ENCODE results near the gene GGCT. TPM values are rescaled to one million over a fixed set of nuclear protein-coding genes. Genes with fewer than 3 reads are reported as not detected.

The GGCT gene
- total RNA-seq, 1 experiment from 2014 or later = 124 TPM

DNA sequence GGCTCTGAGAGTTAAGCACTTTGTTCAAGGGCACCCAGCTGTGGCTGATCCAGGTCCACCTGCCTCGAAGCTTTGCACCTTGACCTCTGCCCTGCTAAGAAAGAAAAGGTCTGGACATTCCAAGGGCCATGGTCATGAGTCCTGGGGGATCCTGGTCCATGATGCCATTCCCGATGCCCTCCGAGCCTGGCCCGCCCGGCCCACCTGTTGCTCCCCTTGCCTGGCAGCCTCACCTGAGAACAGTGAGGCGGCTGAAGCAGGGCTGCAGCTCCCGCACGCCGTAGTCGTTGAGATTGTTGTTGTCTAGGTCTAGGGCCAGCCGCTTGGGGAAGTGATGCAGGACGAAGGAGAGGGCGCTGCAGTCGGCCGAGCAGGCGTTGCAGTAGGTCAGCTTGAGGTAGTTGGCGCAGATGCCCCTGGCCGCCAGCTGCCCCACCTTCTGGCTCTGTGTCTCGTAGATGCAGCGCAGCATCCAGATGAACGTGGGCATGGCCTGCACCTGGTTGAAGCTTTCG is 53.6 kb downstream of the GGCT start:
- no peak for DNase-seq
- Histone ChIP-seq H3K9me3 (replicated peaks) (no peaks in the 10 kb centered on the region), H3K27ac (no peak overlapping the region), H3K36me3 (peaks cover 8% of the 10 kb centered on the region), H3K4me3 (no peak overlapping the region), H3K27me3 (no peaks in the 10 kb centered on the region), H3K4me1 (no peaks in the 10 kb centered on the region)

DNA sequence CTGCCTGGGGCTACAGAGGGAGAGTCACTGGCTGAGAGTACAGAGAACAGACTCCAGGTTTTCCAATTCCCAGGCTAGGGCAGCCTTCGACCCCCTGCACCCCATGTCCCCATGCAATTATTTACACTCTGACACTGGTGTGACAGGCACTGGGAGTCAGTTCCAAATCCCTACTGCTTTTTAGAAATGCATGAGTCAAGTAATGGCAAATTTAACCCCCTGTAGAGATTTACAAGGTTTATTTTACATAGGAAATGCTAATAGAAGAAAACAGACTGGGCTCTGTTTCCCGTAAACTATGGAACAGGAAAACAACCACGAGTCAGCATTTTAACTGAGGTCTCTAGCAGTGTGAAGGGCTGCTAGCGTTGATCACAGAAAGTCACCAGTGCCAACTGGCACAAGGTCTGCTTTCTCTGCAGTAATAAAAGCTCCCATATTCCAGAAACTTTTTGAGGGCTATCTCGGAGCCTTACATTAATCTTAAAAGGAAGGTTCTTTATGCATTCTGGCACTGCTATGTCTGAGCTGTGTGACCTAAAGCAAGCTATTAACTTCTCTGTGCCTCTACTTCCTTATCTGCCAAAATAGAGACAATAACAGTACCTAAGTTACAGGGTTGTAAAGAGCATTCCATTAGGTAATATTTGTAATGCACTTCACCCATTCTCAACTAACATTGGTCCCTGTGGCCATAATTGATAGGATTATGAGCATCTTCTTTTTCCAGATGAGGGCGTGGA is 54.2 kb downstream of the GGCT start:
- Histone ChIP-seq H3K4me1 (no peaks in the 10 kb centered on the region), H3K4me3 (no peak overlapping the region), H3K27ac (no peak overlapping the region), H3K36me3 (peaks cover 2% of the 10 kb centered on the region), H3K27me3 (no peaks in the 10 kb centered on the region), H3K9me3 (replicated peaks) (no peaks in the 10 kb centered on the region)
- no peak for DNase-seq

DNA sequence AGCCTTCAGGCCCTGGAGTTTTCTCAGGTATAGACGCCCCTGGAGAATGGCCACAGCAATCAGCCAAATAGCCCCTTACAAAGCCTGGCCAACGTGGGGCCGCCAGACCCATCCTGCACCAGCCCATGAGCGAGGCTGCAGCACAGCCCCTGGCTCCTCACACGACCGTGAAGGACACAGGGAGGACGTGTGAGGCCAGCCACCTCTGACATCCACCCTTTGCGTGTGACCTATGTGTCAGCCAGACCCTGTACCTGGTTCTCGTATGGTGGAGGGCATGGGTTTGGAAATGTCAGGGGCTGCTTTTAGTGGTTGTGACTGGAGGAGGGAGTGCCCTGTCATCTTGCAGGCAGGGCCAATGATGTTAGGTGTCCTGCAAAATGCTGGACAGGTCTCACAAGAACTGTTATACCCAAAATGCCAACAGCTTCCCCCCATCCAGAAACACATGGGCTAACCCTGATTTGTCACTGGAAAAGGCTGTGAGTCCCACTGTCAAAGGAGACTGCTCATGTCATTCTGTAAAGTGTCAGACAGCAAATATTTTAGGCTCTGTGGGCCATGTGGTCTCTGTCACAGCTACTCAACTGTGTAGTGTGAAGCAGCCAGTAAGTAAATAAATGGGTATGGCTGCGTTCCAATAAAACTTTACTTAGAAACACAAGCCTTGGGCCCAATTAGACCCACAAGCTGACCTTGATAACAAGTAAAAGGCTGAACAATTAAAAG is 56.0 kb downstream of the GGCT start:
- Histone ChIP-seq H3K27ac (no peak overlapping the region), H3K9me3 (replicated peaks) (no peaks in the 10 kb centered on the region), H3K27me3 (no peaks in the 10 kb centered on the region), H3K36me3 (peaks cover 5% of the 10 kb centered on the region), H3K4me3 (no peak overlapping the region), H3K4me1 (no peaks in the 10 kb centered on the region)
- no peak for DNase-seq

DNA sequence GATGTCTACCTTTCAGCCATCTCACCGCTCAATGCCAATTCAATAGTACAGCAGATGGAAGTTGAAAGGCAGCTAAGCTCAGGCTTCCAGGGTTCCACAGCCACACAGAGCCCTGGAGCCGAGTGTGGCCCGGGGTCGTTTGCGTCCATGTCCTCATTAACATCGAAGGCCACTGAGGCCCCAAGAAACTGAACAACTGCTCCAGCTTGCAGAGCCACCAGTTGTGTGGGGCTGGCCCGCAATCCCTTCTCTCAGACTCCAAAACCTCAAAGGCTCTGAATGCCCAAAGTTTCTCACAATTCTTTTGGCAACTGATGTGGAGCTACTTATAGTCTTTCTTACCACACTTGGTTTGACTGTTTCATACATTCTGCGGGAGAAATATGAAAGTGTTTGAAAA is 57.2 kb downstream of the GGCT start:
- H3K27ac ChIP-seq = no peak overlapping the region
- no peaks in the 10 kb centered on the region for H3K9me3 ChIP-seq (replicated peaks)
- H3K27me3 ChIP-seq = no peaks in the 10 kb centered on the region
- H3K4me1 ChIP-seq = no peaks in the 10 kb centered on the region
- peaks cover 5% of the 10 kb centered on the region for H3K36me3 ChIP-seq
- DNase-seq = no peak
- no peak overlapping the region for H3K4me3 ChIP-seq

Other genes starting within 250 kb of the GGCT start
- gene ZNRF2, start 220.2 kb downstream of the GGCT start, total RNA-seq (2014; rRNA removed; shearing (Covaris generic)) = 31.1 and 35.2 TPM in 2 replicates
- 6.4 and 11.4 TPM in 2 replicates for gene NOD1, start 26.0 kb downstream of the GGCT start, total RNA-seq (2014; rRNA removed; shearing (Covaris generic))
- 126 and 139 TPM in 2 replicates for gene GARS1, start 90.0 kb upstream of the GGCT start, total RNA-seq (2014; rRNA removed; shearing (Covaris generic))
- gene CRHR2, start 177.6 kb upstream of the GGCT start, total RNA-seq (2014; rRNA removed; shearing (Covaris generic)) = not detected in 2 replicates
- 0.08 and 0.24 TPM in 2 replicates for gene INMT, start 247.3 kb upstream of the GGCT start, total RNA-seq (2014; rRNA removed; shearing (Covaris generic))